Tibial nerve (tissue), 4 donors: ENCODE measurements around the gene KLC1.

Experiments
- EP300 ChIP-seq, 2 donors: sonication (generic); formaldehyde crosslinking; IDR thresholded peaks; one replicate each; pipeline ENCODE4 v1.6.1; 2017; ENCODE audit warnings: antibody characterized with exemption in 2 of 2, mild to moderate bottlenecking in 1 of 2
- POLR2A ChIP-seq, 2 donors: fragments of 450-650 bp; IDR thresholded peaks; one replicate each; pipeline ENCODE4 v1.6.1; 2017; ENCODE audit warnings: antibody characterized with exemption in 2 of 2, mild to moderate bottlenecking in 2 of 2, moderate library complexity in 2 of 2
- TF ChIP-seq, protein P1 (sequence below), 5 experiments: fragments of 200-600 bp in 3 of 5; fragments of 450-650 bp in 2 of 5; sonication (generic) in 3 of 5; IDR thresholded peaks; one replicate each; pipeline ENCODE4 v1.5.1; 2016 to 2019; ENCODE audit warnings: antibody characterized with exemption in 5 of 5, mild to moderate bottlenecking in 3 of 5, moderate library complexity in 2 of 5

DNA sequence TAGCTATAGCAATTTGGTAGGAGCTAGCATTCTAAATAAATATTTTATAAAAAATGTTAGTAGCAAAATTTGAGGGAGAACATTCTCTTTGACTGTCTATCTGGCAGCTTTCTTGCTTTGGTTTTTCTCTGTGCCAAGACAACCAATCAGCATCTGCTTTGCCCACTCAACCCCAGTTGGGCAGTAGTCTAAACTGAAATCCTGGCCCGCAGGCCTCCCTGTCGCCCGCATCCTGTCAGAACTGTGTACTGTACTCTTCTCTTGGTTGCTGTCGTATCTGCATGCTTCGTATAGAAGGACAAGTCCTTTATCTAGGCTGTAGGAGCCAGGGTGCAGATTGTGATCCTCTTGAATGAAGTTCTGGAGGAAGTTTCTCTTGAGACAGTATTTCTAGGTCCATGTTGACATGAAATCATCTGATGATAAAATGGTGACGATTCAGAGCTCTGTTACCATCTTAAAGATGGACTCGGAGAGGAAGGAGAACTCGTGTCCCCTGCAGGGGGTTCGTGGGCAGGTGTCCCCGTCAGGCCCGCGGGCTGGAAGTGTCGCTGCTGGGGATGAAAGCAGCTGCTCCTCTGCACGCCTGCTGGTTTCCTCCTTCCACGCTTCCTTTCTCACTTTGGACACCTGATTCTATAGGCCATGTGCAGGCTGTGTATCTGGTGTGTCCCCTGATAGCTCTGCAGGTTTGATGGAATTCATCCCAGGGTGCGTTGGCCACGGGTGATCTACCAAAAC is 51.6 kb downstream of the KLC1 start:
- TF ChIP-seq, protein P1, sequence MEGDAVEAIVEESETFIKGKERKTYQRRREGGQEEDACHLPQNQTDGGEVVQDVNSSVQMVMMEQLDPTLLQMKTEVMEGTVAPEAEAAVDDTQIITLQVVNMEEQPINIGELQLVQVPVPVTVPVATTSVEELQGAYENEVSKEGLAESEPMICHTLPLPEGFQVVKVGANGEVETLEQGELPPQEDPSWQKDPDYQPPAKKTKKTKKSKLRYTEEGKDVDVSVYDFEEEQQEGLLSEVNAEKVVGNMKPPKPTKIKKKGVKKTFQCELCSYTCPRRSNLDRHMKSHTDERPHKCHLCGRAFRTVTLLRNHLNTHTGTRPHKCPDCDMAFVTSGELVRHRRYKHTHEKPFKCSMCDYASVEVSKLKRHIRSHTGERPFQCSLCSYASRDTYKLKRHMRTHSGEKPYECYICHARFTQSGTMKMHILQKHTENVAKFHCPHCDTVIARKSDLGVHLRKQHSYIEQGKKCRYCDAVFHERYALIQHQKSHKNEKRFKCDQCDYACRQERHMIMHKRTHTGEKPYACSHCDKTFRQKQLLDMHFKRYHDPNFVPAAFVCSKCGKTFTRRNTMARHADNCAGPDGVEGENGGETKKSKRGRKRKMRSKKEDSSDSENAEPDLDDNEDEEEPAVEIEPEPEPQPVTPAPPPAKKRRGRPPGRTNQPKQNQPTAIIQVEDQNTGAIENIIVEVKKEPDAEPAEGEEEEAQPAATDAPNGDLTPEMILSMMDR (IDR thresholded peaks at IDR 0.05), result no peak
- TF ChIP-seq POLR2A (IDR thresholded peaks at IDR 0.05) (no peak), EP300 (IDR thresholded peaks at IDR 0.05) (no peak)
